SK-N-SH (cell line): ENCODE data around the gene PARP11. TPM values are rescaled to one million over a fixed set of nuclear protein-coding genes. Genes with fewer than 3 reads are reported as not detected.

Experiments used
- CTCF ChIA-PET: fragments of 300-600, 350-600 bp; formaldehyde crosslinking; extraction: SDS; loops from one replicate; lab custom pipeline; 2021; lab: Yijun Ruan, JAX
- POLR2A ChIA-PET: fragments of 350-600 bp; sonication (Branson Sonifier 250); formaldehyde crosslinking; extraction: SDS; loops from one replicate; lab custom pipeline; 2020; ENCODE audit warnings: antibody characterized with exemption, inconsistent platforms; lab: Yijun Ruan, JAX
- DNase-seq: peaks from one replicate; pipeline ENCODE4 v3.0.0; 2012
- H2AFZ ChIP-seq: fragments of 200-600 bp; sonication (generic); 2 replicates; pipeline ENCODE4 v1.8.1; 2016; ENCODE audit warnings: antibody characterized with exemption, mild to moderate bottlenecking, low read depth
- H3F3A ChIP-seq: fragments of 200-600 bp; sonication (generic); replicated peaks from 2 replicates; pipeline ENCODE3; 2016; ENCODE audit warnings: antibody characterized with exemption, mild to moderate bottlenecking; ENCODE audit not compliant: insufficient read depth
- H3K27ac ChIP-seq, 2 experiments: fragments of 200-500 bp in 1 of 2; fragments of 200-600 bp in 1 of 2; sonication (Bioruptor generic) in 1 of 2; sonication (generic), shearing (Covaris generic) in 1 of 2; 2 replicates each; pipeline versions ENCODE4 v1.5.1 to v1.6.1; 2014 to 2016; ENCODE audit warnings: low read depth in 2 of 2, inconsistent platforms in 1 of 2, low read length in 1 of 2, mild to moderate bottlenecking in 1 of 2, mixed read lengths in 1 of 2
- H3K27me3 ChIP-seq: fragments of 200-600 bp; sonication (generic), shearing (Covaris generic); 2 replicates; pipeline ENCODE4 v1.6.1; 2016; ENCODE audit warnings: mixed run types; ENCODE audit not compliant: insufficient read depth
- H3K36me3 ChIP-seq, 2 experiments: fragments of 200-500 bp in 1 of 2; fragments of 200-600 bp in 1 of 2; sonication (Bioruptor generic) in 1 of 2; sonication (generic) in 1 of 2; replicated peaks in 1 of 2; 2 replicates each; pipeline versions ENCODE3 to v1.5.1; 2014 to 2016; ENCODE audit warnings: low read length in 1 of 2, mild to moderate bottlenecking in 1 of 2; ENCODE audit not compliant: insufficient read depth in 2 of 2, control insufficient read depth in 1 of 2
- H3K4me1 ChIP-seq, 2 experiments: fragments of 200-500 bp in 1 of 2; fragments of 200-600 bp in 1 of 2; sonication (Bioruptor generic) in 1 of 2; sonication (generic), shearing (Covaris generic) in 1 of 2; 2 replicates each; pipeline versions ENCODE4 v1.5.1 to v1.6.1; 2014 to 2016; ENCODE audit warnings: low read depth in 1 of 2, low read length in 1 of 2, mixed run types in 1 of 2; ENCODE audit not compliant: insufficient read depth in 2 of 2, control insufficient read depth in 1 of 2
- H3K4me2 ChIP-seq: fragments of 200-600 bp; sonication (generic), shearing (Covaris generic); 2 replicates; pipeline ENCODE4 v1.6.1; 2017; ENCODE audit warnings: mixed run types
- H3K4me3 ChIP-seq, 2 experiments: fragments of 200-500 bp in 1 of 2; fragments of 200-600 bp in 1 of 2; sonication (Bioruptor generic) in 1 of 2; sonication (generic), shearing (Covaris generic) in 1 of 2; 2 replicates each; pipeline versions ENCODE4 v1.5.1 to v1.8.1; 2014 to 2016; ENCODE audit warnings: low read depth in 2 of 2, inconsistent platforms in 1 of 2, low read length in 1 of 2, mild to moderate bottlenecking in 1 of 2, mixed read lengths in 1 of 2, moderate library complexity in 1 of 2
- H3K79me2 ChIP-seq: fragments of 200-600 bp; sonication (generic); 2 replicates; pipeline ENCODE4 v1.8.1; 2017; ENCODE audit warnings: mild to moderate bottlenecking; ENCODE audit not compliant: insufficient read depth
- H3K9ac ChIP-seq: fragments of 200-600 bp; sonication (generic); 2 replicates; pipeline ENCODE4 v1.6.1; 2017; ENCODE audit warnings: mixed run types
- H3K9me2 ChIP-seq: fragments of 200-600 bp; sonication (generic); 2 replicates; pipeline ENCODE4 v1.6.1; 2017; ENCODE audit warnings: mixed run types
- H3K9me3 ChIP-seq: fragments of 200-600 bp; sonication (generic); 2 replicates; pipeline ENCODE4 v1.6.1; 2017; ENCODE audit warnings: mixed run types, mild to moderate bottlenecking, moderate library complexity
- H4K20me1 ChIP-seq: fragments of 200-600 bp; sonication (generic); 2 replicates; pipeline ENCODE4 v1.6.1; 2017; ENCODE audit warnings: mild to moderate bottlenecking, mixed run types; ENCODE audit not compliant: insufficient read depth
- FOXJ3 ChIP-seq: sonication (generic); formaldehyde crosslinking; IDR thresholded peaks from 2 replicates; pipeline ENCODE4 v1.5.1; 2020; ENCODE audit warnings: mild to moderate bottlenecking, missing genetic modification reagents
- PBX3 ChIP-seq: IDR thresholded peaks from 2 replicates; pipeline ENCODE4; 2012
- POLR2AphosphoS5 ChIP-seq: IDR thresholded peaks from 2 replicates; pipeline ENCODE4 v1.6.1; 2012; ENCODE audit warnings: low read depth, low read length
- RAD21 ChIP-seq: IDR thresholded peaks from 2 replicates; pipeline ENCODE4 v1.6.1; 2012; ENCODE audit warnings: mild to moderate bottlenecking, low read length
- RCOR1 ChIP-seq: fragments of 150-350 bp; IDR thresholded peaks from 2 replicates; pipeline ENCODE4 v1.6.1; 2017; ENCODE audit warnings: antibody characterized with exemption, low read length
- REST ChIP-seq: IDR thresholded peaks from 2 replicates; pipeline ENCODE4 v1.6.1; 2012; ENCODE audit warnings: mild to moderate bottlenecking, low read depth, low read length, moderate library complexity
- RFX5 ChIP-seq: IDR thresholded peaks from 2 replicates; pipeline ENCODE4 v1.6.1; 2012; ENCODE audit warnings: mild to moderate bottlenecking, improper control_type of control experiment, low read length
- RXRA ChIP-seq: IDR thresholded peaks from 2 replicates; pipeline ENCODE4 v1.4.0; 2012; ENCODE audit warnings: low read depth, mild to moderate bottlenecking, borderline replicate concordance
- TCF12 ChIP-seq: IDR thresholded peaks from 2 replicates; pipeline ENCODE4 v1.4.0; 2012
- WGBS: methylation state at CpG from one replicate; pipeline ENCODE4 v1.1.6; 2017; ENCODE audit warnings: low lambda C conversion rate; 5-methylcytosine and 5-hydroxymethylcytosine counted together
- polyA plus RNA-seq, 3 experiments: library from polyadenylated mRNA; depleted of rRNA; stranded (reverse); fragments of >200 nt; gene quantifications; 2 replicates each; pipeline ENCODE4 v1.2.3, GENCODE V29; 2012
- TF ChIP-seq, protein P1 (sequence below): fragments of 150-350 bp; IDR thresholded peaks from 2 replicates; pipeline ENCODE4 v1.6.1; 2017; ENCODE audit warnings: antibody characterized with exemption, low read length, low read depth, borderline replicate concordance

PARP11 gene
- polyA plus RNA-seq, 1 of the 3 experiments (the other 2 are of a cell fraction): 1.8 TPM

GRCh38 chr12:3772380-3772779, 100.8 kb downstream of the PARP11 start (continued):
- TF ChIP-seq RFX5 (no peak), RCOR1 (no peak), REST (no peak), TCF12 (no peak), FOXJ3 (CRISPR knock-in tag) (no peak), RAD21 (no peak), POLR2AphosphoS5 (no peak)
- TF ChIP-seq, protein P1, sequence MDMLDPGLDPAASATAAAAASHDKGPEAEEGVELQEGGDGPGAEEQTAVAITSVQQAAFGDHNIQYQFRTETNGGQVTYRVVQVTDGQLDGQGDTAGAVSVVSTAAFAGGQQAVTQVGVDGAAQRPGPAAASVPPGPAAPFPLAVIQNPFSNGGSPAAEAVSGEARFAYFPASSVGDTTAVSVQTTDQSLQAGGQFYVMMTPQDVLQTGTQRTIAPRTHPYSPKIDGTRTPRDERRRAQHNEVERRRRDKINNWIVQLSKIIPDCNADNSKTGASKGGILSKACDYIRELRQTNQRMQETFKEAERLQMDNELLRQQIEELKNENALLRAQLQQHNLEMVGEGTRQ: no peak

DNA sequence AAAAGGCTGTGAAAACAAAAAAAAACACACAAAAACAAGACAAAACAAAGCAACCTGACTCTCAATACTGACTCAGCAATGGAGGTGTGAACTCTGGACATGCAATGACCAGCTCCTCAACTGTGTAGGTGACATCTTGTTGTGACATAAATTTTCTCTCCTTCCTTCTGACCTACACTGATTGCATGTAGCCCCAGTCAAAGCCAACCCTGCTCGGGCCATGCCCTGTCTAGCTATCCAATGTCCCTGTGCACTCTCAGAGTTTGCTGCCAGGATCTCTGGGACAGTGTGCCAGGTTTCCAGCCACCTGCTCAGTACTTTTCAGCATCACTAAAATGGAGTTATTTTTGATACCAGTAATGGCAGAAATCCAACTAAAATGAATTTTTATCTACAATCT, 101.3 kb downstream of the PARP11 start:
- POLR2A ChIA-PET: no interaction called here
- Histone ChIP-seq H3K4me2 (no peak overlapping the region), H3K27me3 (peaks cover 12% of the 10 kb centered on the region; the same call in 1 of the 2 replicates), H3F3A (no peaks in the 10 kb centered on the region), H3K36me3 (no peaks in the 10 kb centered on the region), H3K4me3 (no peak overlapping the region), H4K20me1 (no peaks in the 10 kb centered on the region), H3K4me1 (no peaks in the 10 kb centered on the region), H3K9ac (no peak overlapping the region), H3K27ac (no peak overlapping the region), H2AFZ (no peak overlapping the region), H3K9me3 (no peaks in the 10 kb centered on the region), H3K9me2 (no peaks in the 10 kb centered on the region), H3K79me2 (no peaks in the 10 kb centered on the region)
- no peak for TF ChIP-seq FOXJ3 (CRISPR knock-in tag)
- no peak for TF ChIP-seq PBX3
- TF ChIP-seq, protein P1: no peak
- no peak for TF ChIP-seq RXRA
- CTCF ChIA-PET: interaction anchor here (1.5 to 10.3 kb wide), 4 partner anchors 12 to 473 kb away, joined by 4 to 203 read pairs (median 14); partner anchors contain the start of gene CRACR2A
- DNase-seq: no peak
- WGBS: 30% methylated on average over 1 of the region's 1 CpG
